Lower leg skin (tissue), 4 donors: ENCODE results near the gene HMBS. TPM values are rescaled to one million over a fixed set of nuclear protein-coding genes. Genes with fewer than 3 reads are reported as not detected.

Experiments used
- DNase-seq, 2 donors: peaks; one replicate each; pipeline ENCODE4 v3.0.0-alpha.2; 2019; ENCODE audit warnings: low spot score in 2 of 2
- H3K4me3 ChIP-seq: fragments of 200-600 bp; sonication (generic); 2 replicates; pipeline ENCODE4 v1.5.1; 2017; ENCODE audit warnings: mild to moderate bottlenecking, low read depth; ENCODE audit not compliant: poor library complexity, severe bottlenecking
- CTCF ChIP-seq, 3 donors: fragments of 450-650 bp; IDR thresholded peaks; one replicate each; pipeline ENCODE4 v1.5.1; 2016; ENCODE audit warnings: antibody characterized with exemption in 3 of 3, mild to moderate bottlenecking in 3 of 3, moderate library complexity in 2 of 3
- POLR2A ChIP-seq, 2 donors: fragments of 450-650 bp; IDR thresholded peaks; one replicate each; pipeline ENCODE4 v1.6.1; 2016 to 2017; ENCODE audit warnings: antibody characterized with exemption in 2 of 2, mild to moderate bottlenecking in 1 of 2, moderate library complexity in 1 of 2
- WGBS, 2 donors: methylation state at CpG; one replicate each; pipeline ENCODE4 v1.1.5; 2018; 5-methylcytosine and 5-hydroxymethylcytosine counted together
- intact Hi-C: fragments of 100-400 bp; cut with DNase I; formaldehyde crosslinking; loops from one replicate; pipeline ENCODE4 v1.15.0; 2023; ENCODE audit warnings: low total_unique reads
- total RNA-seq, 4 donors: library from RNA; depleted of rRNA; stranded (reverse); fragments of >200 nt; gene quantifications; one replicate each; pipeline ENCODE4 v1.1.0, GENCODE V29; 2016

Gene HMBS
- total RNA-seq, 4 donors from 2014 or later, result 8.8 to 11.9 (median 11.1) TPM

- peak in 1 of 2 donors; percentile 90 for DNase-seq
- H3K4me3 ChIP-seq, result peak overlapping the region; percentile 62
- intact Hi-C loops, result no loop called here
- TF ChIP-seq CTCF (IDR thresholded peaks at IDR 0.05) (no peak), POLR2A (IDR thresholded peaks at IDR 0.05) (no peak)
- 0 to 1% methylated on average over 20 to 70 of the region's 81 CpGs for WGBS, 2 donors
These were observed 9.5 kb downstream of the HMBS start for GRCh38 chr11:119093942-119094815.

GRCh38 chr11:119094816-119095065 is 10.1 kb downstream of the HMBS start:
- intact Hi-C loops, result no loop called here

GRCh38 chr11:119095066-119095880 is 10.6 kb downstream of the HMBS start:
- 0% methylated on average over 24 to 54 of the region's 79 CpGs for WGBS, 2 donors
- TF ChIP-seq POLR2A (IDR thresholded peaks at IDR 0.05) (peak in 1 of 2 donors; percentile 94), CTCF (IDR thresholded peaks at IDR 0.05) (peak in 1 of 3 donors; percentile 33)
- intact Hi-C loops, result no loop called here
- peak; percentile 99 to 100 for DNase-seq
- peak overlapping the region; percentile 62 for H3K4me3 ChIP-seq

More at GRCh38 chr11:119094816-119095065, 10.1 kb downstream of the HMBS start:
- peak; percentile 74 to 95 for DNase-seq
- WGBS, 2 donors, result 0 to 1% methylated on average over 6 to 18 of the region's 19 CpGs
- no peak for TF ChIP-seq POLR2A (IDR thresholded peaks at IDR 0.05)
- no peak for TF ChIP-seq CTCF (IDR thresholded peaks at IDR 0.05)
- peak overlapping the region; percentile 62 for H3K4me3 ChIP-seq

- no peak overlapping the region for H3K4me3 ChIP-seq
- intact Hi-C loops, result no loop called here
These were observed 15.0 kb downstream of the HMBS start for GRCh38 chr11:119099711-119100110.

More at GRCh38 chr11:119099711-119100110, 15.0 kb downstream of the HMBS start:
- WGBS, 2 donors, result 83 to 84% methylated on average over 6 of the region's 6 CpGs
- no peak for TF ChIP-seq POLR2A (IDR thresholded peaks at IDR 0.05)
- no peak for TF ChIP-seq CTCF (IDR thresholded peaks at IDR 0.05)
- no peak for DNase-seq
